VCaP (cell line): Measurements from ENCODE around the gene OR10H2.
"Not testable (repeated sequence)": the region's sequence is repeated elsewhere in the genome, so short reads cannot be mapped to it uniquely, and the experiment has no call there.

ENCODE experiments used
- H3K27ac ChIP-seq: fragments of 450-650 bp; 2 replicates; pipeline ENCODE4 v1.5.1; 2017
- CTCF ChIP-seq: fragments of 450-650 bp; conservative IDR thresholded peaks from 2 replicates; pipeline ENCODE4 v1.5.1; 2017; ENCODE audit warnings: mild to moderate bottlenecking, moderate library complexity

Gene OR10H2

GRCh38 chr19:15727724-15728123 is at the start of gene OR10H2:
OR10H2 (plus strand) TSS chr19:15728024; CDS start chr19:15728044, 20 bp downstream.
- H3K27ac ChIP-seq = no peak within 1 kb of the TSS
- TF ChIP-seq CTCF = no peak

GRCh38 chr19:15679089-15679488 is 48.7 kb upstream of the OR10H2 start:
- TF ChIP-seq CTCF = no peak
- no peak overlapping the region for H3K27ac ChIP-seq

- not testable (repeated sequence) for H3K27ac ChIP-seq
Measured at GRCh38 chr19:15679865-15680264, 48.0 kb upstream of the OR10H2 start.

GRCh38 chr19:15680478-15681322 is 47.1 kb upstream of the OR10H2 start:
- TF ChIP-seq CTCF = no peak
- no peak overlapping the region for H3K27ac ChIP-seq

GRCh38 chr19:15683411-15683810 is 44.4 kb upstream of the OR10H2 start:
- no peak for TF ChIP-seq CTCF

GRCh38 chr19:15684828-15685227 is 43.0 kb upstream of the OR10H2 start:
- TF ChIP-seq CTCF = no peak
- H3K27ac ChIP-seq = no peak overlapping the region

More at GRCh38 chr19:15683411-15683810, 44.4 kb upstream of the OR10H2 start:
- H3K27ac ChIP-seq = no peak overlapping the region

- no peak overlapping the region for H3K27ac ChIP-seq
- TF ChIP-seq CTCF = no peak
Measured at GRCh38 chr19:15696654-15697194, 31.1 kb upstream of the OR10H2 start.
